Astrocyte (in vitro differentiated cells and primary cell): ENCODE data around the gene TUBA1C.

ENCODE experiments used
- CTCF ChIP-seq: IDR thresholded peaks from 2 replicates; pipeline ENCODE4 v1.5.1; 2011; ENCODE audit warnings: low read depth, mild to moderate bottlenecking, inconsistent platforms, low read length, moderate library complexity; ENCODE audit not compliant: insufficient read depth
- EZH2 ChIP-seq: IDR thresholded peaks from 2 replicates; pipeline ENCODE4 v1.6.1; 2012; ENCODE audit warnings: mild to moderate bottlenecking, low read length, inconsistent platforms; ENCODE audit not compliant: insufficient read depth

GRCh38 chr12:49220972-49221371, 43.9 kb upstream of the TUBA1C start:
- TF ChIP-seq CTCF (no peak), EZH2 (no peak)
